Dermis lymphatic vessel endothelial cell (primary cell): ENCODE results near the gene SLC39A11. TPM values are rescaled to one million over a fixed set of nuclear protein-coding genes. Genes with fewer than 3 reads are reported as not detected.

ENCODE experiments used
- total RNA-seq: library from RNA; depleted of rRNA; stranded (reverse); fragments of >200 nt; gene quantifications from 2 replicates; pipeline ENCODE4 v1.2.1, GENCODE V29; 2014

Gene SLC39A11
- total RNA-seq, result 11.6 and 15.3 TPM in 2 replicates

GRCh38 chr17:73092523-73093135, at the start of gene SLC39A11:
TSS of gene SLC39A11 (minus strand) at chr17:73092688. CDS start at chr17:73088764, 3,924 bp downstream.

Other genes starting within 250 kb of the SLC39A11 start
- under 0.01 TPM in 1 of 2 replicates, not detected in the other for gene SSTR2, start 72.3 kb upstream of the SLC39A11 start, total RNA-seq
- 14.4 and 15.7 TPM in 2 replicates for gene COG1, start 100.4 kb upstream of the SLC39A11 start, total RNA-seq
- not detected in 2 replicates for gene CPSF4L, start 169.2 kb upstream of the SLC39A11 start, total RNA-seq
- 5.4 and 7.3 TPM in 2 replicates for gene CDC42EP4, start 219.3 kb upstream of the SLC39A11 start, total RNA-seq